Esophagus muscularis mucosa (tissue), 4 donors: ENCODE measurements around the gene RNASE7. TPM values are rescaled to one million over a fixed set of nuclear protein-coding genes. Genes with fewer than 3 reads are reported as not detected.

Experiments
- DNase-seq: peaks from one replicate; pipeline ENCODE4 v3.0.0-alpha.2; 2017; ENCODE audit errors: extremely low spot score
- H3K27ac ChIP-seq, 4 donors: fragments of 200-600 bp; sonication (generic); replicated peaks in 1 of 4; 1 replicate in 3 of 4; 2 replicates in 1 of 4; pipeline ENCODE4 v1.5.1; 2016 to 2019; ENCODE audit warnings: mild to moderate bottlenecking in 1 of 4
- H3K27me3 ChIP-seq, 4 donors: fragments of 200-600 bp; sonication (generic); one replicate each; pipeline versions ENCODE4 v1.5.1 to v1.6.0; 2016 to 2019
- H3K36me3 ChIP-seq, 4 donors: fragments of 200-600 bp; sonication (generic); one replicate each; pipeline ENCODE4 v1.5.1; 2016 to 2019
- H3K4me1 ChIP-seq, 4 donors: fragments of 200-600 bp; sonication (generic); one replicate each; pipeline ENCODE4 v1.5.1; 2016 to 2019
- H3K4me3 ChIP-seq, 4 donors: fragments of 200-600 bp; sonication (generic); 1 replicate in 2 of 4; 2 replicates in 2 of 4; pipeline ENCODE4 v1.5.1; 2016 to 2019; ENCODE audit warnings: mild to moderate bottlenecking in 4 of 4, moderate library complexity in 1 of 4
- H3K9me3 ChIP-seq, 4 donors: fragments of 200-600 bp; sonication (generic); 1 replicate in 3 of 4; 2 replicates in 1 of 4; pipeline ENCODE4 v1.5.1; 2016 to 2019
- EP300 ChIP-seq: sonication (generic); formaldehyde crosslinking; IDR thresholded peaks from one replicate; pipeline ENCODE4 v1.6.1; 2017; ENCODE audit warnings: antibody characterized with exemption
- POLR2A ChIP-seq: fragments of 450-650 bp; IDR thresholded peaks from one replicate; pipeline ENCODE4 v1.6.1; 2017; ENCODE audit warnings: antibody characterized with exemption, moderate library complexity, mild to moderate bottlenecking, low read depth
- POLR2AphosphoS5 ChIP-seq, 2 donors: sonication (generic); formaldehyde crosslinking; IDR thresholded peaks; one replicate each; pipeline ENCODE4 v1.6.1; 2017; ENCODE audit warnings: antibody characterized with exemption in 2 of 2
- WGBS: methylation state at CpG from one replicate; pipeline ENCODE4 v1.1.5; 2018; 5-methylcytosine and 5-hydroxymethylcytosine counted together
- intact Hi-C: fragments of 100-400 bp; cut with DNase I; formaldehyde crosslinking; loops from one replicate; pipeline ENCODE4 v1.15.1; 2023
- total RNA-seq, 4 donors: library from RNA; depleted of rRNA; stranded (reverse); fragments of >200 nt; gene quantifications; one replicate each; pipeline versions ENCODE4 v1.1.0 to v1.2.1, GENCODE V29; 2016
- TF ChIP-seq, protein P1 (sequence below), 3 experiments: fragments of 200-600 bp in 2 of 3; fragments of 450-650 bp in 1 of 3; sonication (generic) in 2 of 3; IDR thresholded peaks; one replicate each; pipeline ENCODE4 v1.5.1; 2017 to 2019; ENCODE audit warnings: antibody characterized with exemption in 3 of 3, mild to moderate bottlenecking in 2 of 3, moderate library complexity in 1 of 3

RNASE7 gene
- total RNA-seq, 4 donors from 2014 or later, result not detected

DNA sequence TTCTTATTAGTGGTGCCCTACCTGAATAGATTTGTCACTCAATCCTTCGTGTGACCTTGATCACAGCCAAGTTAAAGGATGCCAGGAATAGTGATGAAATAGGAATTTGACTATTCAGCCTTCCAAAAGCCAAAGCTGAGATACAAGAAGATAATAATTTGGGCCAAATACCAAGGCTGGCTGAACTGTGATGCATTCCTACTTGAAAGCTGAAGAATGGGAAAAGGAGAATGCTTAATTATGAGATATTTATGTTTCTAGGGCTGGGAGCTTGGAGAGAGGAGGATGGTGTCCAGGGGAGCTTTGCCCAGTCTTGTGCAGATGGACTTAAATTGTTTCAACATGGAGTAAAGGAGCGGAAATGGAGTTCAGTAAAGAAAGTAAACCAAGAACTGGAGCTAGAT, 5.2 kb downstream of the RNASE7 start:
- intact Hi-C loops, result loop anchor here (10.0 kb wide), 1 partner anchor 193 kb away; no protein-coding TSS in a partner anchor
- no peaks in the 10 kb centered on the region for H3K36me3 ChIP-seq
- TF ChIP-seq, protein P1, sequence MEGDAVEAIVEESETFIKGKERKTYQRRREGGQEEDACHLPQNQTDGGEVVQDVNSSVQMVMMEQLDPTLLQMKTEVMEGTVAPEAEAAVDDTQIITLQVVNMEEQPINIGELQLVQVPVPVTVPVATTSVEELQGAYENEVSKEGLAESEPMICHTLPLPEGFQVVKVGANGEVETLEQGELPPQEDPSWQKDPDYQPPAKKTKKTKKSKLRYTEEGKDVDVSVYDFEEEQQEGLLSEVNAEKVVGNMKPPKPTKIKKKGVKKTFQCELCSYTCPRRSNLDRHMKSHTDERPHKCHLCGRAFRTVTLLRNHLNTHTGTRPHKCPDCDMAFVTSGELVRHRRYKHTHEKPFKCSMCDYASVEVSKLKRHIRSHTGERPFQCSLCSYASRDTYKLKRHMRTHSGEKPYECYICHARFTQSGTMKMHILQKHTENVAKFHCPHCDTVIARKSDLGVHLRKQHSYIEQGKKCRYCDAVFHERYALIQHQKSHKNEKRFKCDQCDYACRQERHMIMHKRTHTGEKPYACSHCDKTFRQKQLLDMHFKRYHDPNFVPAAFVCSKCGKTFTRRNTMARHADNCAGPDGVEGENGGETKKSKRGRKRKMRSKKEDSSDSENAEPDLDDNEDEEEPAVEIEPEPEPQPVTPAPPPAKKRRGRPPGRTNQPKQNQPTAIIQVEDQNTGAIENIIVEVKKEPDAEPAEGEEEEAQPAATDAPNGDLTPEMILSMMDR (IDR thresholded peaks at IDR 0.05), result no peak
- TF ChIP-seq EP300 (no peak), POLR2AphosphoS5 (IDR thresholded peaks at IDR 0.05) (no peak), POLR2A (no peak)
- no peak overlapping the region for H3K4me3 ChIP-seq
- H3K4me1 ChIP-seq, result peaks cover 24 to 37% (median 29%) of the 10 kb centered on the region in 4 donors
- no peak for DNase-seq
- 51% methylated on average over 2 of the region's 2 CpGs for WGBS
- H3K27me3 ChIP-seq, result no peaks in the 10 kb centered on the region
- H3K27ac ChIP-seq, result peak overlapping the region in 1 of 4 donors; percentile 5
- no peaks in the 10 kb centered on the region for H3K9me3 ChIP-seq

DNA sequence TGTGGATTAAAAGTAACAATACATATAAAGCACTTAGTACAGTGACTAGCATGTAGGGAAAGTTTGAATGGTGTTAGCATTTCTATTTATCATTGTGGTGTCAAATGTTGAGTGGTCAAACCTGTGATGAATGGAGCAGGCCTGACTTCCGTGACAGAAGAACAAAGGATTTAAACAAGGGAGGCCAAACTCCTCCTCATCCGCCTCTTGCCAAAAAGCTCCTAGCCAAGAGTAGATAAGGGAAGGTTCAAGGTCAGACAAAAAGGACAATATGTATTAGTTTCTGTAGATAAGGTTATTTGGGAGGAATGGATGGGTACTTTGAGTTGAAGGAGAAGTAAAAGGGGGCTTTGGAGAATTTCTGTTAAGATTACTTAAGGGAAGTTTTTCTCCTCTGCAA, 6.5 kb downstream of the RNASE7 start:
- no peak for DNase-seq
- no peaks in the 10 kb centered on the region for H3K36me3 ChIP-seq
- 77% methylated on average over 2 of the region's 2 CpGs for WGBS
- intact Hi-C loops, result loop anchor here (10.0 kb wide), 1 partner anchor 194 kb away; no protein-coding TSS in a partner anchor
- H3K27ac ChIP-seq, result no peak overlapping the region
- H3K4me3 ChIP-seq, result no peak overlapping the region
- H3K4me1 ChIP-seq, result peaks cover 13 to 26% (median 19%) of the 10 kb centered on the region in 4 donors
- H3K27me3 ChIP-seq, result no peaks in the 10 kb centered on the region
- TF ChIP-seq POLR2AphosphoS5 (IDR thresholded peaks at IDR 0.05) (no peak), EP300 (no peak), POLR2A (no peak)
- TF ChIP-seq, protein P1 (IDR thresholded peaks at IDR 0.05), result no peak
- H3K9me3 ChIP-seq, result no peaks in the 10 kb centered on the region

DNA sequence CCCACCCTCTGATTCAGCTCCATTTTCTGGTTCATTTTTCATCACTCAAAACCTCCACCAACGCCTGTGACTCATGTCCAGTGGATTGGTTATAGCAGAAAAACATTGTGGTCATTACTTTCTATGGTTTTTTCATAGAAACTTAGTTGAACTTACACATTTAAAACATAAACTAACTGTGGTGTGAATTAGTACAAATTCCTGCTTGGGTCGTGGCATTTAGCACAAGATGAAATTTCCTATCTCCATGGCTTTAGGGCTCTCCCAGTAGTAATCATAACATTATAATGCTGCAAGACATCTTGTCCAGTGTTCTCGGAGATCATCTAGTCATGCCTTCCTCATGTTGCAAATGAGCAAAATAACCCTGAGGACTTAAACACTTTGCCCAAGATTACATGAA, 7.1 kb downstream of the RNASE7 start:
- intact Hi-C loops, result loop anchor here (10.0 kb wide), 1 partner anchor 194 kb away; no protein-coding TSS in a partner anchor
- Histone ChIP-seq H3K27me3 (no peaks in the 10 kb centered on the region), H3K27ac (no peak overlapping the region), H3K4me1 (peaks cover 7 to 19% (median 12%) of the 10 kb centered on the region in 4 donors), H3K36me3 (no peaks in the 10 kb centered on the region), H3K4me3 (no peak overlapping the region), H3K9me3 (no peaks in the 10 kb centered on the region)
- no peak for DNase-seq
- TF ChIP-seq POLR2A, result no peak
- TF ChIP-seq POLR2AphosphoS5 (IDR thresholded peaks at IDR 0.05), result no peak
- 74% methylated on average over 3 of the region's 3 CpGs for WGBS

DNA sequence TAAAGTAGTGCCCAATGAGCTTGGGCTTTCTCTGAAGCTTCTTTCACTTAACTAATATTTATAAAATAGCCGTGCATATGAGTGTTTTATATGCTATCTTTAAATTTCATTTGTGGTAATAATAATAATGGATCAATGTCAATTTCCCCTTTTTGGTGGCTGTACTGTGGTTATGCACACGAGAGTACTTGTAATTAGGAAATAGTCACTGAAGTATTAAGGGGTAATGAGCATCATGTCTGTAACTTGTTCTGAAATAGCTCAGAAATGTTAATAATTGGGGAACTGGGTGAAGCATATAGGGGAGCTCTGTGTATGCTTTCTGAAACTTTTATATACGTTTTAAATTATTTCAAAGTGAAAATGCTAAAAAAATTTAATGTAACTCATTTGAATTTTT, 8.4 kb downstream of the RNASE7 start:
- WGBS, result 60% methylated on average over 3 of the region's 3 CpGs
- intact Hi-C loops, result no loop called here

DNA sequence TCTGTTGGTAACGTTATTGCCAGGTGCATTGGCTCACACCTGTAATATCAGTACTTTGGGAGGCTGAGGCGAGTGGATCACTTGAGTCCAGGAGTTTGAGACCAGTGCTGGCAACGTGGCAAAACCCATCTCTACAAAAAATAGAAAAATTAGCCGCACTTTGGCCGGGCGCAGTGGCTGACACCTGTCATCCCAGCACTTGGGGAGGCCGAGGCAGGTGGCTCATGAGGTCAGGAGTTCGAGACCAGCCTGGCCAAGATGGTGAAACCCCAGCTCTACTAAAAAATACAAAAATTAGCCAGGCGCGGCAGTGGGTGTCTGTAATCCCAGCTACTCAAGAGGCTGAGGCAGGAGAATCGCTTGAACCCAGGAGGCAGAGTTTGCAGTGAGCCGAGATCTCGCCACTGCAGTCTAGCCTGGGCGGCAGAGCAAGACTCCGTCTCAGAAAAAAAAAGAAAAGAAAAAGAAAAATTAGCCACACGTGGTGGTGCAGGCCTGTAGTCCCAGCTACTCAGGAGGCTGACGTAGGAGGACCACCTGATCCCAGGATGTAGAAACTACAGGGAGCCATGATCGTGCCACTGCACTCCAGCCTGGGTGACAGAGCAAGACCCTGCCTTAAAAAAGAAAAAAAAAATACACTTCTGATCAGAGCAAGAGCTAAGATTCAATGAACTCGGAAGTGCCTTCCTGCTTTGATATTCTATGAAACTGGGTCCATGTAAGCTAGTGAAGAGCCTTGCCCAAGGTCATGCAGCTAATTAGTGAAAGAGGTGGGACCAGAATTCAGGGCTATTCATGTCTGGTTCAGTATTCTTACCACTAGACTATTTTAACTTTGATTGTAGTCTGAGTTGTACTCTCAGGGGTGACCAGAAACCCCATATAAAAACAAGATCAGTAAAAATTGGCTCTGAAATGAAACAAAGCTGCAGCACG, 11.3 kb downstream of the RNASE7 start:
- H3K4me3 ChIP-seq, result no peak overlapping the region
- WGBS, result 92% methylated on average over 20 of the region's 20 CpGs
- no peaks in the 10 kb centered on the region for H3K9me3 ChIP-seq
- no peak overlapping the region for H3K27ac ChIP-seq
- H3K36me3 ChIP-seq, result no peaks in the 10 kb centered on the region
- intact Hi-C loops, result no loop called here
- no peaks in the 10 kb centered on the region for H3K27me3 ChIP-seq
- no peak for DNase-seq
- peaks cover 0 to 3% (median 0%) of the 10 kb centered on the region in 4 donors for H3K4me1 ChIP-seq
- no peak for TF ChIP-seq POLR2A
- TF ChIP-seq, protein P1 (IDR thresholded peaks at IDR 0.05), result no peak
- no peak for TF ChIP-seq POLR2AphosphoS5 (IDR thresholded peaks at IDR 0.05)
- TF ChIP-seq EP300, result no peak

More for the DNA sequence above, 8.4 kb downstream of the RNASE7 start:
- no peak for DNase-seq
- Histone ChIP-seq H3K27ac (no peak overlapping the region), H3K27me3 (no peaks in the 10 kb centered on the region), H3K9me3 (no peaks in the 10 kb centered on the region), H3K36me3 (no peaks in the 10 kb centered on the region), H3K4me3 (no peak overlapping the region), H3K4me1 (peaks cover 0 to 16% (median 11%) of the 10 kb centered on the region in 4 donors)
- TF ChIP-seq, protein P1 (IDR thresholded peaks at IDR 0.05), result no peak
- TF ChIP-seq POLR2AphosphoS5 (IDR thresholded peaks at IDR 0.05), result no peak
